ENCODE data around the gene MAPRE2.

MAPRE2 gene

GRCh38 chr18:35038029-35038428, 3.2 kb upstream of the MAPRE2 start:
- TF ChIP-seq CTCF (IDR thresholded peaks at IDR 0.05; ENCODE audit: low read depth, low read length), result no peak
- Histone ChIP-seq H3K27ac (no peak overlapping the region), H3K4me3 (ENCODE audit: low read depth, low read length) (no peak overlapping the region), H3K27me3 (ENCODE audit: insufficient read depth, low read depth, severe bottlenecking) (no peaks in the 10 kb centered on the region), H3K36me3 (no peaks in the 10 kb centered on the region), H3K9me3 (ENCODE audit: severe bottlenecking) (no peaks in the 10 kb centered on the region)
- DNase-seq, result no peak

GRCh38 chr18:35038881-35039491, 2.2 kb upstream of the MAPRE2 start:
- Histone ChIP-seq H3K4me3 (ENCODE audit: low read depth, low read length) (no peak overlapping the region), H3K9me3 (ENCODE audit: severe bottlenecking) (no peaks in the 10 kb centered on the region), H3K36me3 (no peaks in the 10 kb centered on the region), H3K27me3 (ENCODE audit: insufficient read depth, low read depth, severe bottlenecking) (no peaks in the 10 kb centered on the region), H3K27ac (no peak overlapping the region)
- no peak for DNase-seq
- no peak for TF ChIP-seq CTCF (IDR thresholded peaks at IDR 0.05; ENCODE audit: low read depth, low read length)

- H3K27me3 ChIP-seq (ENCODE audit: insufficient read depth, low read depth, severe bottlenecking), result no peaks in the 10 kb centered on the region
- H3K9me3 ChIP-seq (ENCODE audit: severe bottlenecking), result no peaks in the 10 kb centered on the region
- peak overlapping the region; percentile 34 for H3K27ac ChIP-seq
- H3K36me3 ChIP-seq, result no peaks in the 10 kb centered on the region
- no peak for DNase-seq
- H3K4me3 ChIP-seq (ENCODE audit: low read depth, low read length), result peak overlapping the region; percentile 64
- no peak for TF ChIP-seq CTCF (IDR thresholded peaks at IDR 0.05; ENCODE audit: low read depth, low read length)
Observed at GRCh38 chr18:35040638-35040987, 600 bp upstream of the MAPRE2 start.

GRCh38 chr18:35041815-35042387, 688 bp downstream of the MAPRE2 start:
- Histone ChIP-seq H3K36me3 (no peaks in the 10 kb centered on the region), H3K9me3 (ENCODE audit: severe bottlenecking) (no peaks in the 10 kb centered on the region), H3K27ac (peak overlapping the region; percentile 75), H3K4me3 (ENCODE audit: low read depth, low read length) (peak overlapping the region; percentile 64), H3K27me3 (ENCODE audit: insufficient read depth, low read depth, severe bottlenecking) (no peaks in the 10 kb centered on the region)
- peak; percentile 30 for DNase-seq
- TF ChIP-seq CTCF (IDR thresholded peaks at IDR 0.05; ENCODE audit: low read depth, low read length), result no peak

GRCh38 chr18:35042389-35043071, 1.3 kb downstream of the MAPRE2 start:
- H3K36me3 ChIP-seq, result no peaks in the 10 kb centered on the region
- DNase-seq, result no peak
- H3K27ac ChIP-seq, result no peak overlapping the region
- H3K4me3 ChIP-seq (ENCODE audit: low read depth, low read length), result peak overlapping the region; percentile 64
- no peaks in the 10 kb centered on the region for H3K9me3 ChIP-seq (ENCODE audit: severe bottlenecking)
- TF ChIP-seq CTCF (IDR thresholded peaks at IDR 0.05; ENCODE audit: low read depth, low read length), result no peak
- no peaks in the 10 kb centered on the region for H3K27me3 ChIP-seq (ENCODE audit: insufficient read depth, low read depth, severe bottlenecking)
